ENCODE measurements around the gene CBFB.

The CBFB gene

GRCh38 chr16:67128887-67129286 lies 99.9 kb downstream of the CBFB start:
- no peak for DNase-seq (ENCODE audit: low read depth)
- TF ChIP-seq CTCF (IDR thresholded peaks at IDR 0.05; ENCODE audit: low read depth, low read length, missing control alignments), result no peak
- H3K4me3 ChIP-seq (ENCODE audit: low read depth, low read length), result no peak overlapping the region
- in situ Hi-C loops (cut with HindIII; ENCODE audit: low sequenced_read_pairs), result no loop called here

GRCh38 chr16:67129422-67129821 lies 100.5 kb downstream of the CBFB start:
- TF ChIP-seq CTCF (IDR thresholded peaks at IDR 0.05; ENCODE audit: low read depth, low read length, missing control alignments), result no peak
- no peak overlapping the region for H3K4me3 ChIP-seq (ENCODE audit: low read depth, low read length)
- DNase-seq (ENCODE audit: low read depth), result no peak
- in situ Hi-C loops (cut with HindIII; ENCODE audit: low sequenced_read_pairs), result no loop called here

- TF ChIP-seq CTCF (IDR thresholded peaks at IDR 0.05; ENCODE audit: low read depth, low read length, missing control alignments), result no peak
- DNase-seq (ENCODE audit: low read depth), result no peak
- no peak overlapping the region for H3K4me3 ChIP-seq (ENCODE audit: low read depth, low read length)
- in situ Hi-C loops (cut with HindIII; ENCODE audit: low sequenced_read_pairs), result no loop called here
Measured at GRCh38 chr16:67137605-67138004, 108.7 kb downstream of the CBFB start.

- no peak for DNase-seq (ENCODE audit: low read depth)
- H3K4me3 ChIP-seq (ENCODE audit: low read depth, low read length), result no peak overlapping the region
- no peak for TF ChIP-seq CTCF (IDR thresholded peaks at IDR 0.05; ENCODE audit: low read depth, low read length, missing control alignments)
- in situ Hi-C loops (cut with HindIII; ENCODE audit: low sequenced_read_pairs), result loop anchor here (5.0 kb wide), 1 partner anchor 99 kb away; no protein-coding TSS in a partner anchor
Measured at GRCh38 chr16:67141391-67141790, 112.4 kb downstream of the CBFB start.

GRCh38 chr16:67142342-67142741 lies 113.4 kb downstream of the CBFB start:
- H3K4me3 ChIP-seq (ENCODE audit: low read depth, low read length), result no peak overlapping the region
- in situ Hi-C loops (cut with HindIII; ENCODE audit: low sequenced_read_pairs), result loop anchor here (5.0 kb wide), 1 partner anchor 100 kb away; no protein-coding TSS in a partner anchor
- no peak for DNase-seq (ENCODE audit: low read depth)
- no peak for TF ChIP-seq CTCF (IDR thresholded peaks at IDR 0.05; ENCODE audit: low read depth, low read length, missing control alignments)

- DNase-seq (ENCODE audit: low read depth), result no peak
- no peak for TF ChIP-seq CTCF (IDR thresholded peaks at IDR 0.05; ENCODE audit: low read depth, low read length, missing control alignments)
- in situ Hi-C loops (cut with HindIII; ENCODE audit: low sequenced_read_pairs), result loop anchor here (5.0 kb wide), 1 partner anchor 103 kb away; no protein-coding TSS in a partner anchor
- H3K4me3 ChIP-seq (ENCODE audit: low read depth, low read length), result no peak overlapping the region
Measured at GRCh38 chr16:67144943-67145342, 116.0 kb downstream of the CBFB start.

- no peak overlapping the region for H3K4me3 ChIP-seq (ENCODE audit: low read depth, low read length)
- no peak for DNase-seq (ENCODE audit: low read depth)
- in situ Hi-C loops (cut with HindIII; ENCODE audit: low sequenced_read_pairs), result no loop called here
- no peak for TF ChIP-seq CTCF (IDR thresholded peaks at IDR 0.05; ENCODE audit: low read depth, low read length, missing control alignments)
Measured at GRCh38 chr16:67145746-67146145, 116.8 kb downstream of the CBFB start.
